Fibroblast of lung (primary cell): ENCODE data around the gene BCAS1. TPM values are rescaled to one million over a fixed set of nuclear protein-coding genes. Genes with fewer than 3 reads are reported as not detected.

Source experiments
- DNase-seq, 2 donors: peaks; one replicate each; pipeline versions ENCODE4 v3.0.0 to v3.0.0-alpha.2; 2010; ENCODE audit warnings: low read depth in 2 of 2
- H2AFZ ChIP-seq: 2 replicates; pipeline ENCODE4 v1.5.1; 2012; ENCODE audit warnings: low read length, control low read depth, inconsistent platforms
- H3K27ac ChIP-seq: 2 replicates; pipeline ENCODE4 v1.5.1; 2011; ENCODE audit warnings: low read length, control low read depth; ENCODE audit not compliant: insufficient read depth
- H3K27me3 ChIP-seq: 2 replicates; pipeline ENCODE4 v1.5.1; 2011; ENCODE audit warnings: mild to moderate bottlenecking, low read length; ENCODE audit not compliant: control insufficient read depth, insufficient read depth
- H3K36me3 ChIP-seq: 2 replicates; pipeline ENCODE4 v1.5.1; 2011; ENCODE audit warnings: low read length; ENCODE audit not compliant: control insufficient read depth, insufficient read depth
- H3K4me1 ChIP-seq: 2 replicates; pipeline ENCODE4 v1.5.1; 2011; ENCODE audit warnings: low read length; ENCODE audit not compliant: control insufficient read depth, insufficient read depth; ENCODE audit errors: extremely low read depth
- H3K4me2 ChIP-seq: 2 replicates; pipeline ENCODE4 v1.5.1; 2011; ENCODE audit warnings: low read length, control low read depth; ENCODE audit not compliant: insufficient read depth; ENCODE audit errors: extremely low read depth
- H3K4me3 ChIP-seq, 4 experiments: fragments of 200-600 bp in 1 of 4; sonication (generic) in 1 of 4; replicated peaks in 1 of 4; 2 replicates each; pipeline ENCODE4 v1.5.1; 2011 to 2016; ENCODE audit warnings: low read length in 4 of 4, low read depth in 3 of 4, mild to moderate bottlenecking in 3 of 4, control low read depth in 2 of 4, inconsistent platforms in 1 of 4, mixed read lengths in 1 of 4; ENCODE audit not compliant: insufficient read depth in 1 of 4; ENCODE audit errors: control extremely low read depth in 1 of 4
- H3K79me2 ChIP-seq: 2 replicates; pipeline ENCODE4 v1.5.1; 2012; ENCODE audit warnings: mild to moderate bottlenecking, low read length, inconsistent platforms; ENCODE audit not compliant: control insufficient read depth, insufficient read depth
- H3K9ac ChIP-seq: 2 replicates; pipeline ENCODE4 v1.5.1; 2011; ENCODE audit warnings: mild to moderate bottlenecking, low read length, control low read depth; ENCODE audit not compliant: insufficient read depth
- H3K9me3 ChIP-seq: 2 replicates; pipeline ENCODE4 v1.5.1; 2012; ENCODE audit warnings: low read depth, low read length; ENCODE audit not compliant: control insufficient read depth, insufficient read depth
- H4K20me1 ChIP-seq: 2 replicates; pipeline ENCODE4 v1.5.1; 2011; ENCODE audit warnings: low read length; ENCODE audit not compliant: control insufficient read depth, insufficient read depth; ENCODE audit errors: extremely low read depth
- CTCF ChIP-seq, 2 donors: IDR thresholded peaks in 1 of 2; conservative IDR thresholded peaks in 1 of 2; 1 replicate in 1 of 2; 2 replicates in 1 of 2; pipeline ENCODE4 v1.5.1; 2011 to 2012; ENCODE audit warnings: low read length in 2 of 2, control low read depth in 1 of 2, inconsistent platforms in 1 of 2, low read depth in 1 of 2, mild to moderate bottlenecking in 1 of 2
- EZH2 ChIP-seq: IDR thresholded peaks from 2 replicates; pipeline ENCODE4 v1.5.1; 2012; ENCODE audit warnings: low read length, control low read depth, mild to moderate bottlenecking; ENCODE audit errors: missing control alignments
- polyA plus RNA-seq, 2 donors: library from polyadenylated mRNA; depleted of rRNA in 1 of 2; stranded (reverse) in 1 of 2; unstranded in 1 of 2; fragments of >200 nt; gene quantifications; 2 replicates each; pipeline ENCODE4 v1.2.1, GENCODE V29; 2011 to 2012; ENCODE audit warnings: missing spikeins in 1 of 2
- total RNA-seq: library from RNA; depleted of rRNA; stranded (reverse); fragments of >200 nt; gene quantifications from 2 replicates; pipeline ENCODE4 v1.2.1, GENCODE V29; 2014

BCAS1 gene
- total and polyA plus RNA-seq, 2 donors (not counting 1 experiment from before 2014, with no cell fraction given), result 0.17 TPM; not detected in 1

GRCh38 chr20:53896647-53897046 is 173.7 kb downstream of the BCAS1 start:
- no peak for DNase-seq
- TF ChIP-seq EZH2, result no peak
- no peak for TF ChIP-seq CTCF (conservative IDR thresholded peaks at IDR 0.05 in 1 of 2, IDR thresholded peaks at IDR 0.05 in 1 of 2; ENCODE audit: low read depth in 1 of 2, low read length in 2 of 2)
- Histone ChIP-seq H3K36me3 (no peaks in the 10 kb centered on the region), H3K27ac (no peak overlapping the region), H4K20me1 (no peaks in the 10 kb centered on the region), H2AFZ (no peak overlapping the region), H3K4me2 (no peak overlapping the region), H3K9ac (no peak overlapping the region), H3K9me3 (no peaks in the 10 kb centered on the region), H3K27me3 (no peaks in the 10 kb centered on the region), H3K79me2 (no peaks in the 10 kb centered on the region), H3K4me3 (no peak overlapping the region), H3K4me1 (peaks cover 19% of the 10 kb centered on the region)

- Histone ChIP-seq H3K27ac (no peak overlapping the region), H3K4me1 (peaks cover 17% of the 10 kb centered on the region), H3K9ac (no peak overlapping the region), H3K4me2 (no peak overlapping the region), H4K20me1 (no peaks in the 10 kb centered on the region), H3K27me3 (no peaks in the 10 kb centered on the region), H2AFZ (no peak overlapping the region), H3K9me3 (no peaks in the 10 kb centered on the region), H3K36me3 (no peaks in the 10 kb centered on the region), H3K79me2 (no peaks in the 10 kb centered on the region), H3K4me3 (no peak overlapping the region)
- TF ChIP-seq EZH2, result no peak
- TF ChIP-seq CTCF (conservative IDR thresholded peaks at IDR 0.05 in 1 of 2, IDR thresholded peaks at IDR 0.05 in 1 of 2; ENCODE audit: low read depth in 1 of 2, low read length in 2 of 2), result no peak
- DNase-seq, result no peak
These were observed 174.4 kb downstream of the BCAS1 start for GRCh38 chr20:53896041-53896440.

GRCh38 chr20:53895385-53895755 is 175.0 kb downstream of the BCAS1 start:
- Histone ChIP-seq H2AFZ (no peak overlapping the region), H3K4me2 (no peak overlapping the region), H3K9ac (no peak overlapping the region), H3K4me1 (peaks cover 14% of the 10 kb centered on the region), H4K20me1 (no peaks in the 10 kb centered on the region), H3K27ac (no peak overlapping the region), H3K36me3 (no peaks in the 10 kb centered on the region), H3K79me2 (no peaks in the 10 kb centered on the region), H3K27me3 (no peaks in the 10 kb centered on the region), H3K9me3 (no peaks in the 10 kb centered on the region), H3K4me3 (no peak overlapping the region)
- TF ChIP-seq CTCF (conservative IDR thresholded peaks at IDR 0.05 in 1 of 2, IDR thresholded peaks at IDR 0.05 in 1 of 2; ENCODE audit: low read depth in 1 of 2, low read length in 2 of 2) (no peak), EZH2 (no peak)
- no peak for DNase-seq
